Measurements from ENCODE around the gene DQX1. TPM values are rescaled to one million over a fixed set of nuclear protein-coding genes. Genes with fewer than 3 reads are reported as not detected.

The DQX1 gene
- total and polyA plus RNA-seq, 2 experiments from 2014 or later, result 0.32 to 0.52 TPM

DNA sequence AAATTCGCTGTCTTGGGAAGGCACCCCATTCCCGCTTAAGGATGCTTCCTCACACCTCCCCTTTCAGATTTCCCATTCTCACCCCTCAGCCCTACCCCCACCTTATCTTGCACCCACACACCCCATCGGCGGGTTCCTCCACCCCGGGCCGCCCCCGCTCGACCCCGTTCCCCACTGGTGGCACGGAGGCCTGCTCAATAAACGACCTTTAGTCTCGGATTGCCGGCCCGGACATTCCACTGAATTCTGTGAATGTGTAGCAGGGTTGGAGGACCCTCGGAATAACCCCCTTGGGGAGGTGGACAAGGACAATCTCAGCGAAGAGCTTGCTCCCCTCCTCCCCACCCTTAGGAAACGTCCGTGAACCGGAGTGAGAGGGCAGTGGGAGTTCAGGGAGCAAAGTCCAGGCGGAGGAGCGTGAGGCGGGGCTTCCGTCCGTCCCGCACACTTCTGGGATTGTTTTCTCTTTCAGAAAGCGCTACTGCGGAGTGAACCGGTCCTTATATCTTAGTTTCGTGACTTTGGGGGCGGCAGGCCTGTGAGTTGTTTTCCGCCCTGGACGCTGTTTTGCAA lies 23.8 kb downstream of the DQX1 start (continued):
- TF ChIP-seq ZNF462 (CRISPR knock-in tag; IDR thresholded peaks at IDR 0.05), result no peak
- peak; percentile 78 for TF ChIP-seq EZH2phosphoT487 (IDR thresholded peaks at IDR 0.05; ENCODE audit: unreplicated experiment)

- Histone ChIP-seq H3K36me3 (ENCODE audit: insufficient read depth) (peaks cover 7% of the 10 kb centered on the region; the same call in 1 of the 2 replicates), H3K27ac (ENCODE audit: low read depth) (no peak overlapping the region), H3K27me3 (ENCODE audit: insufficient read depth) (peaks cover 100% of the 10 kb centered on the region), H3K79me2 (replicated peaks; ENCODE audit: insufficient read depth) (peaks cover 5% of the 10 kb centered on the region), H3K4me2 (peak overlapping the region; percentile 95), H3K4me1 (ENCODE audit: insufficient read depth) (peaks cover 52% of the 10 kb centered on the region), H3K9me2 (ENCODE audit: insufficient read depth) (no peaks in the 10 kb centered on the region), H3F3A (replicated peaks; ENCODE audit: low read depth) (peaks cover 43% of the 10 kb centered on the region), H3K4me3 (peak overlapping the region; percentile 71), H4K20me1 (replicated peaks; ENCODE audit: insufficient read depth) (peaks cover 11% of the 10 kb centered on the region), H2AFZ (peak overlapping the region; percentile 96; the same call in 1 of the 2 replicates)
- no peaks in the 10 kb centered on the region for H3K9me3 Mint-ChIP-seq
- H3K27me3 Mint-ChIP-seq (ENCODE audit: insufficient read depth, low read depth, poor library complexity), result peaks cover 99% of the 10 kb centered on the region
- H3K36me3 Mint-ChIP-seq (ENCODE audit: low read depth), result peaks cover 22% of the 10 kb centered on the region
- no peak overlapping the region for H3K27ac Mint-ChIP-seq
- peak overlapping the region; percentile 86 for H3K4me3 Mint-ChIP-seq
- ATAC-seq (no peak), DNase-seq (ENCODE audit: low spot score) (peak; percentile 55)
- H3K4me1 Mint-ChIP-seq, result peaks cover 55% of the 10 kb centered on the region
- TF ChIP-seq EZH2phosphoT487 (IDR thresholded peaks at IDR 0.05; ENCODE audit: unreplicated experiment) (no peak), JUNB (IDR thresholded peaks at IDR 0.05; ENCODE audit: unreplicated experiment) (no peak), CREB1 (CRISPR knock-in tag; IDR thresholded peaks at IDR 0.05; ENCODE audit: low read depth) (no peak), ETS1 (IDR thresholded peaks at IDR 0.05) (no peak), ZNF331 (CRISPR knock-in tag; IDR thresholded peaks at IDR 0.05; ENCODE audit: low read depth) (no peak), POLR2AphosphoS5 (IDR thresholded peaks at IDR 0.05; ENCODE audit: low read depth) (no peak), EZH2 (IDR thresholded peaks at IDR 0.05; ENCODE audit: low read depth, unreplicated experiment) (peak; percentile 83)
- TF ChIP-seq, protein P1, sequence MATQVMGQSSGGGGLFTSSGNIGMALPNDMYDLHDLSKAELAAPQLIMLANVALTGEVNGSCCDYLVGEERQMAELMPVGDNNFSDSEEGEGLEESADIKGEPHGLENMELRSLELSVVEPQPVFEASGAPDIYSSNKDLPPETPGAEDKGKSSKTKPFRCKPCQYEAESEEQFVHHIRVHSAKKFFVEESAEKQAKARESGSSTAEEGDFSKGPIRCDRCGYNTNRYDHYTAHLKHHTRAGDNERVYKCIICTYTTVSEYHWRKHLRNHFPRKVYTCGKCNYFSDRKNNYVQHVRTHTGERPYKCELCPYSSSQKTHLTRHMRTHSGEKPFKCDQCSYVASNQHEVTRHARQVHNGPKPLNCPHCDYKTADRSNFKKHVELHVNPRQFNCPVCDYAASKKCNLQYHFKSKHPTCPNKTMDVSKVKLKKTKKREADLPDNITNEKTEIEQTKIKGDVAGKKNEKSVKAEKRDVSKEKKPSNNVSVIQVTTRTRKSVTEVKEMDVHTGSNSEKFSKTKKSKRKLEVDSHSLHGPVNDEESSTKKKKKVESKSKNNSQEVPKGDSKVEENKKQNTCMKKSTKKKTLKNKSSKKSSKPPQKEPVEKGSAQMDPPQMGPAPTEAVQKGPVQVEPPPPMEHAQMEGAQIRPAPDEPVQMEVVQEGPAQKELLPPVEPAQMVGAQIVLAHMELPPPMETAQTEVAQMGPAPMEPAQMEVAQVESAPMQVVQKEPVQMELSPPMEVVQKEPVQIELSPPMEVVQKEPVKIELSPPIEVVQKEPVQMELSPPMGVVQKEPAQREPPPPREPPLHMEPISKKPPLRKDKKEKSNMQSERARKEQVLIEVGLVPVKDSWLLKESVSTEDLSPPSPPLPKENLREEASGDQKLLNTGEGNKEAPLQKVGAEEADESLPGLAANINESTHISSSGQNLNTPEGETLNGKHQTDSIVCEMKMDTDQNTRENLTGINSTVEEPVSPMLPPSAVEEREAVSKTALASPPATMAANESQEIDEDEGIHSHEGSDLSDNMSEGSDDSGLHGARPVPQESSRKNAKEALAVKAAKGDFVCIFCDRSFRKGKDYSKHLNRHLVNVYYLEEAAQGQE (IDR thresholded peaks at IDR 0.05; ENCODE audit: unreplicated experiment), result peak; percentile 52
- TF ChIP-seq, protein P2, sequence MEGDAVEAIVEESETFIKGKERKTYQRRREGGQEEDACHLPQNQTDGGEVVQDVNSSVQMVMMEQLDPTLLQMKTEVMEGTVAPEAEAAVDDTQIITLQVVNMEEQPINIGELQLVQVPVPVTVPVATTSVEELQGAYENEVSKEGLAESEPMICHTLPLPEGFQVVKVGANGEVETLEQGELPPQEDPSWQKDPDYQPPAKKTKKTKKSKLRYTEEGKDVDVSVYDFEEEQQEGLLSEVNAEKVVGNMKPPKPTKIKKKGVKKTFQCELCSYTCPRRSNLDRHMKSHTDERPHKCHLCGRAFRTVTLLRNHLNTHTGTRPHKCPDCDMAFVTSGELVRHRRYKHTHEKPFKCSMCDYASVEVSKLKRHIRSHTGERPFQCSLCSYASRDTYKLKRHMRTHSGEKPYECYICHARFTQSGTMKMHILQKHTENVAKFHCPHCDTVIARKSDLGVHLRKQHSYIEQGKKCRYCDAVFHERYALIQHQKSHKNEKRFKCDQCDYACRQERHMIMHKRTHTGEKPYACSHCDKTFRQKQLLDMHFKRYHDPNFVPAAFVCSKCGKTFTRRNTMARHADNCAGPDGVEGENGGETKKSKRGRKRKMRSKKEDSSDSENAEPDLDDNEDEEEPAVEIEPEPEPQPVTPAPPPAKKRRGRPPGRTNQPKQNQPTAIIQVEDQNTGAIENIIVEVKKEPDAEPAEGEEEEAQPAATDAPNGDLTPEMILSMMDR (conservative IDR thresholded peaks at IDR 0.05; ENCODE audit: low read depth in 2 of 2), result no peak
These were observed 24.5 kb downstream of the DQX1 start for GRCh38 chr2:74501335-74502071.

Data from GM23338 (cell line).